Activated CD8-positive, alpha-beta memory T cell treated with anti-CD3 and anti-CD28 coated beads for 1 hour (primary cell): ENCODE data around the gene ENOX1.
"Not testable (repeated sequence)": the region's sequence is repeated elsewhere in the genome, so short reads cannot be mapped to it uniquely, and the experiment has no call there.

Experiments used
- DNase-seq, 2 donors: peaks; one replicate each; pipeline ENCODE4 v3.0.0-alpha.2; 2020; ENCODE audit warnings: low read depth in 1 of 2; ENCODE audit errors: extremely low read depth in 1 of 2

ENOX1 gene

GRCh38 chr13:43363156-43363953, 423.4 kb downstream of the ENOX1 start:
- DNase-seq = no peak

GRCh38 chr13:43362556-43362955, 424.2 kb downstream of the ENOX1 start:
- DNase-seq = no peak

- DNase-seq = no peak
Measured at GRCh38 chr13:43360892-43361610, 425.7 kb downstream of the ENOX1 start.

GRCh38 chr13:43360171-43360570, 426.6 kb downstream of the ENOX1 start:
- DNase-seq = no peak

GRCh38 chr13:43359536-43359935, 427.2 kb downstream of the ENOX1 start:
- no peak for DNase-seq

GRCh38 chr13:43357564-43357963, 429.2 kb downstream of the ENOX1 start:
- DNase-seq = no peak

GRCh38 chr13:43356567-43356966, 430.2 kb downstream of the ENOX1 start:
- DNase-seq = no peak

GRCh38 chr13:43355774-43356173, 431.0 kb downstream of the ENOX1 start:
- no peak for DNase-seq

- DNase-seq = no peak
Measured at GRCh38 chr13:43354153-43354945, 432.4 kb downstream of the ENOX1 start.

- no peak for DNase-seq
Measured at GRCh38 chr13:43353631-43354030, 433.1 kb downstream of the ENOX1 start.

GRCh38 chr13:43351612-43352011, 435.2 kb downstream of the ENOX1 start:
- DNase-seq = not testable (repeated sequence)

- no peak for DNase-seq
Measured at GRCh38 chr13:43348397-43348796, 438.4 kb downstream of the ENOX1 start.

GRCh38 chr13:43347877-43348276, 438.9 kb downstream of the ENOX1 start:
- DNase-seq = no peak

- DNase-seq = no peak
Measured at GRCh38 chr13:43346427-43346826, 440.3 kb downstream of the ENOX1 start.

GRCh38 chr13:43343645-43344044, 443.1 kb downstream of the ENOX1 start:
- DNase-seq = no peak

- DNase-seq = no peak
Measured at GRCh38 chr13:43339805-43340550, 446.8 kb downstream of the ENOX1 start.

- no peak for DNase-seq
Measured at GRCh38 chr13:43339145-43339804, 447.5 kb downstream of the ENOX1 start.

- DNase-seq = no peak
Measured at GRCh38 chr13:43335764-43336163, 451.0 kb downstream of the ENOX1 start.

GRCh38 chr13:43333176-43333575, 453.6 kb downstream of the ENOX1 start:
- no peak for DNase-seq

GRCh38 chr13:43331672-43332071, 455.1 kb downstream of the ENOX1 start:
- no peak for DNase-seq
